GM10266 (cell line): ENCODE data around the gene DMXL1.
"Not testable (repeated sequence)": the region's sequence is repeated elsewhere in the genome, so short reads cannot be mapped to it uniquely, and the experiment has no call there.

Experiments used
- DNase-seq: peaks from one replicate; pipeline ENCODE4 v3.0.0; 2012; ENCODE audit errors: extremely low spot score
- CTCF ChIP-seq: IDR thresholded peaks from 2 replicates; pipeline ENCODE4 v1.5.1; 2012; ENCODE audit warnings: mild to moderate bottlenecking, low read depth; ENCODE audit not compliant: control insufficient read depth, insufficient read depth; ENCODE audit errors: missing control alignments

Gene DMXL1

GRCh38 chr5:119179857-119180641 is 109.2 kb downstream of the DMXL1 start:
- TF ChIP-seq CTCF: no peak
- DNase-seq: no peak

- DNase-seq: not testable (repeated sequence)
These were observed 114.6 kb downstream of the DMXL1 start for GRCh38 chr5:119185512-119185911.

- TF ChIP-seq CTCF: no peak
- no peak for DNase-seq
These were observed 117.1 kb downstream of the DMXL1 start for GRCh38 chr5:119187776-119188529.

- TF ChIP-seq CTCF: no peak
- DNase-seq: no peak
These were observed 119.7 kb downstream of the DMXL1 start for GRCh38 chr5:119190470-119191095.

GRCh38 chr5:119191944-119192343 is 121.1 kb downstream of the DMXL1 start:
- no peak for DNase-seq
- no peak for TF ChIP-seq CTCF

- no peak for DNase-seq
- no peak for TF ChIP-seq CTCF
These were observed 129.9 kb downstream of the DMXL1 start for GRCh38 chr5:119200795-119201194.

- TF ChIP-seq CTCF: no peak
- DNase-seq: no peak
These were observed 136.2 kb downstream of the DMXL1 start for GRCh38 chr5:119207105-119207504.
